Measurements from ENCODE around the gene TNMD.

GRCh38 chrX:100606753-100607152 lies 22.0 kb downstream of the TNMD start:
- TF ChIP-seq CTCF (IDR thresholded peaks at IDR 0.05), result no peak
- no peak for TF ChIP-seq POLR2A (IDR thresholded peaks at IDR 0.05)
